HEK293 (cell line): Measurements from ENCODE around the gene ACTG2.

Experiments used
- FEZF1 ChIP-seq: fragments of 450-650 bp; formaldehyde crosslinking; IDR thresholded peaks from 2 replicates; pipeline ENCODE4 v1.5.1; 2016; ENCODE audit warnings: missing biosample characterization, missing genetic modification characterization
- GLI2 ChIP-seq: fragments of 450-650 bp; formaldehyde crosslinking; IDR thresholded peaks from 2 replicates; pipeline ENCODE4; 2017; ENCODE audit warnings: missing biosample characterization, missing genetic modification characterization, low read depth, borderline replicate concordance
- HOXD13 ChIP-seq: sonication (generic); formaldehyde crosslinking; IDR thresholded peaks from 2 replicates; pipeline ENCODE4 v1.8.0; 2022; ENCODE audit warnings: missing genetic modification reagents, borderline replicate concordance
- MYNN ChIP-seq: fragments of 450-650 bp; formaldehyde crosslinking; IDR thresholded peaks from 2 replicates; pipeline ENCODE4 v1.5.1; 2016; ENCODE audit warnings: missing biosample characterization, missing genetic modification characterization, borderline replicate concordance
- OSR2 ChIP-seq: fragments of 450-650 bp; formaldehyde crosslinking; IDR thresholded peaks from 2 replicates; pipeline ENCODE4 v1.5.1; 2016; ENCODE audit warnings: missing biosample characterization, missing genetic modification characterization
- PRDM10 ChIP-seq: fragments of 450-650 bp; formaldehyde crosslinking; IDR thresholded peaks from 2 replicates; pipeline ENCODE4 v1.5.1; 2016; ENCODE audit warnings: missing biosample characterization, missing genetic modification characterization
- SP2 ChIP-seq: fragments of 450-650 bp; formaldehyde crosslinking; IDR thresholded peaks from 2 replicates; pipeline ENCODE4 v1.5.1; 2016; ENCODE audit warnings: missing biosample characterization, missing genetic modification characterization
- WT1 ChIP-seq: fragments of 450-650 bp; formaldehyde crosslinking; IDR thresholded peaks from 2 replicates; pipeline ENCODE4 v1.5.1; 2016; ENCODE audit warnings: missing biosample characterization, missing genetic modification characterization
- ZBTB1 ChIP-seq: fragments of 450-650 bp; formaldehyde crosslinking; IDR thresholded peaks from 2 replicates; pipeline ENCODE4 v1.5.1; 2016; ENCODE audit warnings: missing biosample characterization, missing genetic modification characterization
- ZBTB48 ChIP-seq: fragments of 450-650 bp; formaldehyde crosslinking; IDR thresholded peaks from 2 replicates; pipeline ENCODE4 v1.5.1; 2016; ENCODE audit warnings: missing biosample characterization, missing genetic modification characterization
- ZFP41 ChIP-seq: fragments of 450-650 bp; formaldehyde crosslinking; IDR thresholded peaks from 2 replicates; pipeline ENCODE4 v1.5.1; 2016; ENCODE audit warnings: missing biosample characterization, missing genetic modification characterization, borderline replicate concordance
- ZNF121 ChIP-seq: fragments of 450-650 bp; formaldehyde crosslinking; IDR thresholded peaks from 2 replicates; pipeline ENCODE4 v1.5.1; 2016; ENCODE audit warnings: missing biosample characterization, missing genetic modification characterization
- ZNF148 ChIP-seq: fragments of 450-650 bp; formaldehyde crosslinking; IDR thresholded peaks from 2 replicates; pipeline ENCODE4 v1.5.0; 2017; ENCODE audit warnings: missing biosample characterization, missing genetic modification characterization, borderline replicate concordance
- ZNF16 ChIP-seq: fragments of 450-650 bp; formaldehyde crosslinking; IDR thresholded peaks from 2 replicates; pipeline ENCODE4 v1.5.1; 2016; ENCODE audit warnings: low read depth, missing biosample characterization, missing genetic modification characterization
- ZNF174 ChIP-seq: fragments of 450-650 bp; formaldehyde crosslinking; IDR thresholded peaks from 2 replicates; pipeline ENCODE4 v1.5.0; 2017; ENCODE audit warnings: missing biosample characterization, mild to moderate bottlenecking, missing genetic modification characterization
- ZNF341 ChIP-seq: fragments of 450-650 bp; formaldehyde crosslinking; IDR thresholded peaks from 2 replicates; pipeline ENCODE4; 2016; ENCODE audit warnings: low read depth, missing biosample characterization, missing genetic modification characterization
- ZNF366 ChIP-seq: fragments of 450-650 bp; formaldehyde crosslinking; conservative IDR thresholded peaks from 2 replicates; pipeline ENCODE4 v1.5.1; 2016; ENCODE audit warnings: missing biosample characterization, missing genetic modification characterization
- ZNF501 ChIP-seq: fragments of 450-650 bp; formaldehyde crosslinking; IDR thresholded peaks from 2 replicates; pipeline ENCODE4 v1.5.1; 2016; ENCODE audit warnings: missing biosample characterization, missing genetic modification characterization
- ZNF530 ChIP-seq: fragments of 450-650 bp; formaldehyde crosslinking; IDR thresholded peaks from 2 replicates; pipeline ENCODE4 v1.5.1; 2016; ENCODE audit warnings: low read depth, missing biosample characterization, missing genetic modification characterization
- ZNF544 ChIP-seq: fragments of 450-650 bp; formaldehyde crosslinking; IDR thresholded peaks from 2 replicates; pipeline ENCODE4 v1.5.0; 2017; ENCODE audit warnings: missing biosample characterization, missing genetic modification characterization
- ZNF626 ChIP-seq: fragments of 450-650 bp; sonication (Bioruptor Pico); formaldehyde crosslinking; IDR thresholded peaks from 2 replicates; pipeline ENCODE4 v1.5.1; 2018; ENCODE audit warnings: missing biosample characterization, missing genetic modification characterization, inconsistent platforms
- ZNF658 ChIP-seq: fragments of 450-650 bp; formaldehyde crosslinking; IDR thresholded peaks from 2 replicates; pipeline ENCODE4; 2016; ENCODE audit warnings: missing biosample characterization, missing genetic modification characterization
- ZNF704 ChIP-seq: fragments of 450-650 bp; formaldehyde crosslinking; IDR thresholded peaks from 2 replicates; pipeline ENCODE4 v1.5.1; 2016; ENCODE audit warnings: missing biosample characterization, missing genetic modification characterization
- ZXDB ChIP-seq: fragments of 450-650 bp; formaldehyde crosslinking; IDR thresholded peaks from 2 replicates; pipeline ENCODE4 v1.5.1; 2016; ENCODE audit warnings: missing biosample characterization, missing genetic modification characterization
- TF ChIP-seq, protein P1 (sequence below): fragments of 450-650 bp; formaldehyde crosslinking; IDR thresholded peaks from 2 replicates; pipeline ENCODE4 v1.5.1; 2016; ENCODE audit warnings: missing biosample characterization, missing genetic modification characterization
- TF ChIP-seq, protein P2 (sequence below): fragments of 450-650 bp; IDR thresholded peaks from 2 replicates; pipeline ENCODE4 v1.5.1; 2018; ENCODE audit warnings: missing biosample characterization, missing genetic modification characterization

ACTG2 gene

GRCh38 chr2:73926493-73927327 is 33.9 kb downstream of the ACTG2 start, which contains the start of gene DGUOK (continued):
- TF ChIP-seq WT1 (tag by site-specific recombination) (no peak), ZNF121 (tag by site-specific recombination) (no peak), PRDM10 (tag by site-specific recombination) (peak; percentile 54), ZNF658 (no peak), SP2 (tag by site-specific recombination) (peak; percentile 93), ZNF626 (tag by site-specific recombination) (no peak), GLI2 (tag by site-specific recombination) (no peak), ZNF544 (tag by site-specific recombination) (no peak), ZNF341 (tag by site-specific recombination) (no peak), ZNF148 (no peak), ZNF530 (tag by site-specific recombination) (no peak), MYNN (tag by site-specific recombination) (no peak), HOXD13 (no peak), ZBTB48 (no peak), ZXDB (tag by site-specific recombination) (peak; percentile 81), ZBTB1 (no peak), ZNF501 (peak; percentile 82), OSR2 (tag by site-specific recombination) (no peak), ZNF704 (no peak), ZFP41 (tag by site-specific recombination) (no peak), FEZF1 (tag by site-specific recombination) (no peak), ZNF174 (tag by site-specific recombination) (no peak), ZNF366 (peak; percentile 66), ZNF16 (tag by site-specific recombination) (no peak)
- TF ChIP-seq, protein P1, sequence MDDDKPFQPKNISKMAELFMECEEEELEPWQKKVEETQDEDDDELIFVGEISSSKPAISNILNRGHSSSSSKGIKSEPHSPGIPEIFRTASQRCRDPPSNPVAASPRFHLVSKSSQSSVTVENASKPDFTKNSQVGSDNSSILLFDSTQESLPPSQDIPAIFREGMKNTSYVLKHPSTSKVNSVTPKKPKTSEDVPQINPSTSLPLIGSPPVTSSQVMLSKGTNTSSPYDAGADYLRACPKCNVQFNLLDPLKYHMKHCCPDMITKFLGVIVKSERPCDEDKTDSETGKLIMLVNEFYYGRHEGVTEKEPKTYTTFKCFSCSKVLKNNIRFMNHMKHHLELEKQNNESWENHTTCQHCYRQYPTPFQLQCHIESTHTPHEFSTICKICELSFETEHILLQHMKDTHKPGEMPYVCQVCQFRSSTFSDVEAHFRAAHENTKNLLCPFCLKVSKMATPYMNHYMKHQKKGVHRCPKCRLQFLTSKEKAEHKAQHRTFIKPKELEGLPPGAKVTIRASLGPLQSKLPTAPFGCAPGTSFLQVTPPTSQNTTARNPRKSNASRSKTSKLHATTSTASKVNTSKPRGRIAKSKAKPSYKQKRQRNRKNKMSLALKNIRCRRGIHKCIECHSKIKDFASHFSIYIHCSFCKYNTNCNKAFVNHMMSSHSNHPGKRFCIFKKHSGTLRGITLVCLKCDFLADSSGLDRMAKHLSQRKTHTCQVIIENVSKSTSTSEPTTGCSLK (tag by site-specific recombination), result no peak
- TF ChIP-seq, protein P2, sequence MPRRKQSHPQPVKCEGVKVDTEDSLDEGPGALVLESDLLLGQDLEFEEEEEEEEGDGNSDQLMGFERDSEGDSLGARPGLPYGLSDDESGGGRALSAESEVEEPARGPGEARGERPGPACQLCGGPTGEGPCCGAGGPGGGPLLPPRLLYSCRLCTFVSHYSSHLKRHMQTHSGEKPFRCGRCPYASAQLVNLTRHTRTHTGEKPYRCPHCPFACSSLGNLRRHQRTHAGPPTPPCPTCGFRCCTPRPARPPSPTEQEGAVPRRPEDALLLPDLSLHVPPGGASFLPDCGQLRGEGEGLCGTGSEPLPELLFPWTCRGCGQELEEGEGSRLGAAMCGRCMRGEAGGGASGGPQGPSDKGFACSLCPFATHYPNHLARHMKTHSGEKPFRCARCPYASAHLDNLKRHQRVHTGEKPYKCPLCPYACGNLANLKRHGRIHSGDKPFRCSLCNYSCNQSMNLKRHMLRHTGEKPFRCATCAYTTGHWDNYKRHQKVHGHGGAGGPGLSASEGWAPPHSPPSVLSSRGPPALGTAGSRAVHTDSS (tag by site-specific recombination), result no peak
